Measurements from ENCODE around the gene ARHGDIB.

DNA sequence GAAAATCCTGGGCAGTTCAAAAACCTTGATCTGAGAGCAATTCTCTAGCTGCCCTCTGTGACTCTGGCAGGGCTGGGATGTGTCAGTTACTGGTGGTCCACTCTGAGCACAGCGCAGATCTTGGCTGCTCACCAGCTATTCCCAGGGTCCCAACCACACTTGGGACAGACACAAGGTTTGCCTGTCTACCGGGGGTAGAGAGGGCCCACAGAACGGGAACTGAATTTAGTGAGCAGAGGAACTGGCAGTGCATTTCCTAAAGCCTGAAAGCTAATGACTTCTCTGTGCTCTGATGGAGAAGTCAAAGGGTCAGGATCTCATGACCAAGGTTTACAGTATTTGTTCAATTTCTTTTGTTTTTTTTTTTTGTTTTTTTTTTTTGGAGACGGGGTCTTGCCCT is 14.1 kb upstream of the ARHGDIB start:
- TF ChIP-seq, protein P1, sequence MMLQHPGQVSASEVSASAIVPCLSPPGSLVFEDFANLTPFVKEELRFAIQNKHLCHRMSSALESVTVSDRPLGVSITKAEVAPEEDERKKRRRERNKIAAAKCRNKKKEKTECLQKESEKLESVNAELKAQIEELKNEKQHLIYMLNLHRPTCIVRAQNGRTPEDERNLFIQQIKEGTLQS (CRISPR knock-in tag; conservative IDR thresholded peaks at IDR 0.05) = no peak
- TF ChIP-seq JUN (CRISPR knock-in tag; IDR thresholded peaks at IDR 0.05) (no peak), SP1 (CRISPR knock-in tag; conservative IDR thresholded peaks at IDR 0.05) (no peak), SMAD3 (CRISPR knock-in tag; IDR thresholded peaks at IDR 0.05; ENCODE audit: borderline replicate concordance) (no peak), IRF1 (CRISPR knock-in tag; IDR thresholded peaks at IDR 0.05) (no peak), NFYB (CRISPR knock-in tag; conservative IDR thresholded peaks at IDR 0.05; ENCODE audit: low read depth) (no peak)
- TF ChIP-seq, protein P2, sequence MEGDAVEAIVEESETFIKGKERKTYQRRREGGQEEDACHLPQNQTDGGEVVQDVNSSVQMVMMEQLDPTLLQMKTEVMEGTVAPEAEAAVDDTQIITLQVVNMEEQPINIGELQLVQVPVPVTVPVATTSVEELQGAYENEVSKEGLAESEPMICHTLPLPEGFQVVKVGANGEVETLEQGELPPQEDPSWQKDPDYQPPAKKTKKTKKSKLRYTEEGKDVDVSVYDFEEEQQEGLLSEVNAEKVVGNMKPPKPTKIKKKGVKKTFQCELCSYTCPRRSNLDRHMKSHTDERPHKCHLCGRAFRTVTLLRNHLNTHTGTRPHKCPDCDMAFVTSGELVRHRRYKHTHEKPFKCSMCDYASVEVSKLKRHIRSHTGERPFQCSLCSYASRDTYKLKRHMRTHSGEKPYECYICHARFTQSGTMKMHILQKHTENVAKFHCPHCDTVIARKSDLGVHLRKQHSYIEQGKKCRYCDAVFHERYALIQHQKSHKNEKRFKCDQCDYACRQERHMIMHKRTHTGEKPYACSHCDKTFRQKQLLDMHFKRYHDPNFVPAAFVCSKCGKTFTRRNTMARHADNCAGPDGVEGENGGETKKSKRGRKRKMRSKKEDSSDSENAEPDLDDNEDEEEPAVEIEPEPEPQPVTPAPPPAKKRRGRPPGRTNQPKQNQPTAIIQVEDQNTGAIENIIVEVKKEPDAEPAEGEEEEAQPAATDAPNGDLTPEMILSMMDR (IDR thresholded peaks at IDR 0.05) = no peak

Data from WTC11 (cell line).